ENCODE data around the gene ZBTB8A. TPM values are rescaled to one million over a fixed set of nuclear protein-coding genes. Genes with fewer than 3 reads are reported as not detected.
A peak's percentile ranks its signal among the peaks of the same experiment; 100 is the strongest.
"Not testable (repeated sequence)": the region's sequence is repeated elsewhere in the genome, so short reads cannot be mapped to it uniquely, and the experiment has no call there.

The ZBTB8A gene
- total and polyA plus RNA-seq, 4 experiments from 2014 or later, result not detected

GRCh38 chr1:32619701-32620485 lies 80.7 kb downstream of the ZBTB8A start:
- H3K27ac Mint-ChIP-seq, result no peak overlapping the region
- H3K27me3 Mint-ChIP-seq, result no peaks in the 10 kb centered on the region
- H3K27ac ChIP-seq (ENCODE audit: low read depth, low read length), result no peak overlapping the region
- no peak overlapping the region for H3K4me3 Mint-ChIP-seq
- H3K36me3 ChIP-seq (ENCODE audit: insufficient read depth, low read length), result no peaks in the 10 kb centered on the region
- H3K4me3 ChIP-seq (ENCODE audit: low read length in 2 of 2), result no peak overlapping the region
- H3K9me3 Mint-ChIP-seq, result no peaks in the 10 kb centered on the region
- H3K36me3 Mint-ChIP-seq, result peaks cover 34 to 41% of the 10 kb centered on the region in 2 donors
- H3K4me1 ChIP-seq (ENCODE audit: insufficient read depth, low read length), result peaks cover 12% of the 10 kb centered on the region
- intact Hi-C loops (cut with micrococcal nuclease), result no loop called here
- peaks cover 14 to 19% (median 16%) of the 10 kb centered on the region in 4 donors for H3K4me1 Mint-ChIP-seq
- H3K27me3 ChIP-seq (ENCODE audit: insufficient read depth, low read length), result no peaks in the 10 kb centered on the region
- ChIA-PET CTCF (ENCODE audit: partially characterized antibody) (no interaction called here), POLR2A (ENCODE audit: partially characterized antibody) (no interaction called here)
- H3K9me3 ChIP-seq (ENCODE audit: control insufficient read depth in 1 of 2, low read length in 2 of 2), result no peaks in the 10 kb centered on the region
- no peak for DNase-seq

GRCh38 chr1:32622205-32622604 lies 83.0 kb downstream of the ZBTB8A start:
- Mint-ChIP-seq H3K4me1 (peaks cover 14 to 24% (median 18%) of the 10 kb centered on the region in 4 donors), H3K36me3 (peaks cover 34 to 46% of the 10 kb centered on the region in 2 donors), H3K9me3 (no peaks in the 10 kb centered on the region), H3K4me3 (no peak overlapping the region), H3K27ac (peak overlapping the region in 1 of 7 donors; percentile 72), H3K27me3 (no peaks in the 10 kb centered on the region)
- ChIA-PET CTCF (ENCODE audit: partially characterized antibody) (no interaction called here), POLR2A (ENCODE audit: partially characterized antibody) (no interaction called here)
- Histone ChIP-seq H3K36me3 (ENCODE audit: insufficient read depth, low read length) (no peaks in the 10 kb centered on the region), H3K27ac (ENCODE audit: low read depth, low read length) (no peak overlapping the region), H3K27me3 (ENCODE audit: insufficient read depth, low read length) (no peaks in the 10 kb centered on the region), H3K9me3 (ENCODE audit: control insufficient read depth in 1 of 2, low read length in 2 of 2) (no peaks in the 10 kb centered on the region), H3K4me3 (ENCODE audit: low read length in 2 of 2) (no peak overlapping the region), H3K4me1 (ENCODE audit: insufficient read depth, low read length) (peaks cover 12% of the 10 kb centered on the region)
- intact Hi-C loops (cut with micrococcal nuclease), result no loop called here
- DNase-seq, result no peak

GRCh38 chr1:32622806-32623681 lies 83.8 kb downstream of the ZBTB8A start:
- H3K9me3 Mint-ChIP-seq, result no peaks in the 10 kb centered on the region
- H3K27ac ChIP-seq (ENCODE audit: low read depth, low read length), result no peak overlapping the region
- DNase-seq, result no peak
- H3K36me3 ChIP-seq (ENCODE audit: insufficient read depth, low read length), result no peaks in the 10 kb centered on the region
- ChIA-PET POLR2A (ENCODE audit: partially characterized antibody) (no interaction called here), CTCF (ENCODE audit: partially characterized antibody) (no interaction called here)
- no peak overlapping the region for H3K4me3 Mint-ChIP-seq
- no peak overlapping the region for H3K4me3 ChIP-seq (ENCODE audit: low read length in 2 of 2)
- intact Hi-C loops (cut with micrococcal nuclease), result no loop called here
- no peaks in the 10 kb centered on the region for H3K9me3 ChIP-seq (ENCODE audit: control insufficient read depth in 1 of 2, low read length in 2 of 2)
- H3K27ac Mint-ChIP-seq, result peak overlapping the region; percentile 3 to 78 (median 31)
- H3K4me1 Mint-ChIP-seq, result peaks cover 15 to 30% (median 23%) of the 10 kb centered on the region in 4 donors
- no peaks in the 10 kb centered on the region for H3K27me3 Mint-ChIP-seq
- peaks cover 18% of the 10 kb centered on the region for H3K4me1 ChIP-seq (ENCODE audit: insufficient read depth, low read length)
- H3K27me3 ChIP-seq (ENCODE audit: insufficient read depth, low read length), result no peaks in the 10 kb centered on the region
- peaks cover 40 to 52% of the 10 kb centered on the region in 2 donors for H3K36me3 Mint-ChIP-seq

- Mint-ChIP-seq H3K9me3 (no peaks in the 10 kb centered on the region), H3K27me3 (no peaks in the 10 kb centered on the region), H3K4me1 (peaks cover 15 to 30% (median 23%) of the 10 kb centered on the region in 4 donors), H3K27ac (peak overlapping the region in 6 of 7 donors; percentile 7 to 78 (median 40)), H3K4me3 (no peak overlapping the region), H3K36me3 (peaks cover 40 to 49% of the 10 kb centered on the region in 2 donors)
- ChIA-PET POLR2A (ENCODE audit: partially characterized antibody) (no interaction called here), CTCF (ENCODE audit: partially characterized antibody) (no interaction called here)
- Histone ChIP-seq H3K27me3 (ENCODE audit: insufficient read depth, low read length) (no peaks in the 10 kb centered on the region), H3K27ac (ENCODE audit: low read depth, low read length) (no peak overlapping the region), H3K9me3 (ENCODE audit: control insufficient read depth in 1 of 2, low read length in 2 of 2) (no peaks in the 10 kb centered on the region), H3K4me1 (ENCODE audit: insufficient read depth, low read length) (peaks cover 18% of the 10 kb centered on the region), H3K4me3 (ENCODE audit: low read length in 2 of 2) (no peak overlapping the region), H3K36me3 (ENCODE audit: insufficient read depth, low read length) (no peaks in the 10 kb centered on the region)
- intact Hi-C loops (cut with micrococcal nuclease), result no loop called here
- peak in 1 of 5 donors; percentile 40 for DNase-seq
Measured at GRCh38 chr1:32623775-32624174, 84.5 kb downstream of the ZBTB8A start.

GRCh38 chr1:32626176-32626575 lies 86.9 kb downstream of the ZBTB8A start:
- Mint-ChIP-seq H3K4me1 (peaks cover 15 to 30% (median 24%) of the 10 kb centered on the region in 4 donors), H3K27ac (no peak overlapping the region), H3K36me3 (peaks cover 34 to 45% of the 10 kb centered on the region in 2 donors), H3K27me3 (no peaks in the 10 kb centered on the region), H3K4me3 (no peak overlapping the region), H3K9me3 (no peaks in the 10 kb centered on the region)
- Histone ChIP-seq H3K4me3 (ENCODE audit: low read length in 2 of 2) (no peak overlapping the region), H3K27ac (ENCODE audit: low read depth, low read length) (no peak overlapping the region), H3K4me1 (ENCODE audit: insufficient read depth, low read length) (peaks cover 18% of the 10 kb centered on the region), H3K36me3 (ENCODE audit: insufficient read depth, low read length) (no peaks in the 10 kb centered on the region), H3K9me3 (ENCODE audit: control insufficient read depth in 1 of 2, low read length in 2 of 2) (no peaks in the 10 kb centered on the region), H3K27me3 (ENCODE audit: insufficient read depth, low read length) (no peaks in the 10 kb centered on the region)
- ChIA-PET CTCF (ENCODE audit: partially characterized antibody) (no interaction called here), POLR2A (ENCODE audit: partially characterized antibody) (no interaction called here)
- intact Hi-C loops (cut with micrococcal nuclease), result no loop called here
- DNase-seq, result no peak

GRCh38 chr1:32627596-32628162 lies 88.5 kb downstream of the ZBTB8A start:
- peaks cover 5% of the 10 kb centered on the region for H3K36me3 ChIP-seq (ENCODE audit: insufficient read depth, low read length)

GRCh38 chr1:32630173-32630572 lies 90.9 kb downstream of the ZBTB8A start:
- H3K27me3 Mint-ChIP-seq; DNase-seq; H3K27ac Mint-ChIP-seq; H3K9me3 ChIP-seq (ENCODE audit: control insufficient read depth in 1 of 2, low read length in 2 of 2); POLR2A ChIA-PET (ENCODE audit: partially characterized antibody); H3K4me3 Mint-ChIP-seq; H3K9me3 Mint-ChIP-seq; CTCF ChIA-PET (ENCODE audit: partially characterized antibody); intact Hi-C loops (cut with micrococcal nuclease); H3K4me1 ChIP-seq (ENCODE audit: insufficient read depth, low read length); H3K4me3 ChIP-seq (ENCODE audit: low read length in 2 of 2); H3K27me3 ChIP-seq (ENCODE audit: insufficient read depth, low read length); H3K27ac ChIP-seq (ENCODE audit: low read depth, low read length): not testable (repeated sequence)
- peaks cover 6 to 19% (median 13%) of the 10 kb centered on the region in 4 donors for H3K4me1 Mint-ChIP-seq
- H3K36me3 Mint-ChIP-seq, result peaks cover 19 to 49% of the 10 kb centered on the region in 2 donors
- H3K36me3 ChIP-seq (ENCODE audit: insufficient read depth, low read length), result peaks cover 14% of the 10 kb centered on the region

More at GRCh38 chr1:32627596-32628162, 88.5 kb downstream of the ZBTB8A start:
- Histone ChIP-seq H3K27ac (ENCODE audit: low read depth, low read length) (no peak overlapping the region), H3K4me1 (ENCODE audit: insufficient read depth, low read length) (peaks cover 18% of the 10 kb centered on the region), H3K27me3 (ENCODE audit: insufficient read depth, low read length) (no peaks in the 10 kb centered on the region), H3K4me3 (ENCODE audit: low read length in 2 of 2) (no peak overlapping the region), H3K9me3 (ENCODE audit: control insufficient read depth in 1 of 2, low read length in 2 of 2) (no peaks in the 10 kb centered on the region)
- Mint-ChIP-seq H3K4me1 (peaks cover 15 to 30% (median 24%) of the 10 kb centered on the region in 4 donors), H3K36me3 (peaks cover 27 to 46% of the 10 kb centered on the region in 2 donors), H3K9me3 (no peaks in the 10 kb centered on the region), H3K4me3 (peak overlapping the region in 7 of 8 donors; percentile 12 to 56 (median 41)), H3K27me3 (no peaks in the 10 kb centered on the region), H3K27ac (peak overlapping the region; percentile 1 to 86 (median 79))
- intact Hi-C loops (cut with micrococcal nuclease), result no loop called here
- ChIA-PET CTCF (ENCODE audit: partially characterized antibody) (no interaction called here), POLR2A (ENCODE audit: partially characterized antibody) (interaction anchor here (1.2 kb wide), 1 partner anchor 23 kb away, joined by 3 read pairs; the partner anchor contains the start of gene RBBP4)
- peak in 2 of 5 donors; percentile 14 to 19 for DNase-seq

All from CD4-positive, alpha-beta memory T cell (primary cell).